SU-DHL-6 (cell line): ENCODE results near the gene RHOV.

Experiments used
- CTCF ChIP-seq: fragments of 200-600 bp; sonication (generic); IDR thresholded peaks from one replicate; pipeline ENCODE4 v1.5.1; 2017; ENCODE audit warnings: antibody characterized with exemption, mild to moderate bottlenecking, low read length, moderate library complexity; ENCODE audit not compliant: insufficient read depth, poor library complexity, severe bottlenecking
- EZH2phosphoT487 ChIP-seq: fragments of 200-600 bp; sonication (generic), shearing (Covaris generic); conservative IDR thresholded peaks from 2 replicates; pipeline ENCODE4 v1.6.1; 2018; ENCODE audit warnings: mild to moderate bottlenecking, antibody characterized with exemption, low read length, moderate library complexity, mixed read lengths

GRCh38 chr15:40906091-40906990, 32.3 kb upstream of the RHOV start:
- TF ChIP-seq CTCF (peak; percentile 65), EZH2phosphoT487 (no peak)
